ENCODE measurements around the gene RPS19BP1.
"Not testable (repeated sequence)": the region's sequence is repeated elsewhere in the genome, so short reads cannot be mapped to it uniquely, and the experiment has no call there.

Gene RPS19BP1

GRCh38 chr22:39511226-39511625 lies 21.3 kb downstream of the RPS19BP1 start:
- no peak for DNase-seq (ENCODE audit: low spot score)

- DNase-seq (ENCODE audit: low spot score): no peak
Observed at GRCh38 chr22:39510529-39511149, 21.9 kb downstream of the RPS19BP1 start.

- DNase-seq (ENCODE audit: low spot score): no peak
Observed at GRCh38 chr22:39508393-39508792, 24.2 kb downstream of the RPS19BP1 start.

GRCh38 chr22:39507021-39507420 lies 25.5 kb downstream of the RPS19BP1 start:
- DNase-seq (ENCODE audit: low spot score): not testable (repeated sequence)

- DNase-seq (ENCODE audit: low spot score): no peak
Observed at GRCh38 chr22:39504071-39504470, 28.5 kb downstream of the RPS19BP1 start.

GRCh38 chr22:39503630-39504029 lies 28.9 kb downstream of the RPS19BP1 start:
- no peak for DNase-seq (ENCODE audit: low spot score)

- DNase-seq (ENCODE audit: low spot score): no peak
Observed at GRCh38 chr22:39502789-39503409, 29.6 kb downstream of the RPS19BP1 start.

- DNase-seq (ENCODE audit: low spot score): peak; percentile 99
Observed at GRCh38 chr22:39502109-39502788, 30.3 kb downstream of the RPS19BP1 start, which contains the start of gene MIEF1. Gene MIEF1, plus strand, starts transcription at chr22:39502290. Its CDS starts 9,005 bp downstream, at chr22:39511295.

- no peak for DNase-seq (ENCODE audit: low spot score)
Observed at GRCh38 chr22:39501644-39502108, 30.9 kb downstream of the RPS19BP1 start.

GRCh38 chr22:39500101-39500500 lies 32.4 kb downstream of the RPS19BP1 start:
- no peak for DNase-seq (ENCODE audit: low spot score)

- DNase-seq (ENCODE audit: low spot score): peak; percentile 76
Observed at GRCh38 chr22:39498802-39499201, 33.7 kb downstream of the RPS19BP1 start.

- DNase-seq (ENCODE audit: low spot score): no peak
Observed at GRCh38 chr22:39498368-39498767, 34.2 kb downstream of the RPS19BP1 start.

GRCh38 chr22:39497429-39497828 lies 35.1 kb downstream of the RPS19BP1 start:
- DNase-seq (ENCODE audit: low spot score): no peak

- peak; percentile 89 for DNase-seq (ENCODE audit: low spot score)
Observed at GRCh38 chr22:39496131-39496838, 36.3 kb downstream of the RPS19BP1 start.

- no peak for DNase-seq (ENCODE audit: low spot score)
Observed at GRCh38 chr22:39494471-39495120, 38.0 kb downstream of the RPS19BP1 start.

- DNase-seq (ENCODE audit: low spot score): no peak
Observed at GRCh38 chr22:39493759-39494158, 38.8 kb downstream of the RPS19BP1 start.

GRCh38 chr22:39492186-39492585 lies 40.4 kb downstream of the RPS19BP1 start:
- no peak for DNase-seq (ENCODE audit: low spot score)

GRCh38 chr22:39491696-39492095 lies 40.9 kb downstream of the RPS19BP1 start:
- no peak for DNase-seq (ENCODE audit: low spot score)

- no peak for DNase-seq (ENCODE audit: low spot score)
Observed at GRCh38 chr22:39490966-39491680, 41.4 kb downstream of the RPS19BP1 start.

GRCh38 chr22:39490135-39490798 lies 42.3 kb downstream of the RPS19BP1 start:
- peak; percentile 88 for DNase-seq (ENCODE audit: low spot score)
